GM18517 (cell line): ENCODE data around the gene ZNF688.
"Not testable (repeated sequence)": the region's sequence is repeated elsewhere in the genome, so short reads cannot be mapped to it uniquely, and the experiment has no call there.

Source experiments
- ATAC-seq: cut with Tn5 transposase; IDR thresholded peaks from one replicate; pipeline ENCODE4 v1.9.1; 2021; ENCODE audit warnings: mild to moderate bottlenecking, moderate library complexity; ENCODE audit not compliant: unreplicated experiment

ZNF688 gene

DNA sequence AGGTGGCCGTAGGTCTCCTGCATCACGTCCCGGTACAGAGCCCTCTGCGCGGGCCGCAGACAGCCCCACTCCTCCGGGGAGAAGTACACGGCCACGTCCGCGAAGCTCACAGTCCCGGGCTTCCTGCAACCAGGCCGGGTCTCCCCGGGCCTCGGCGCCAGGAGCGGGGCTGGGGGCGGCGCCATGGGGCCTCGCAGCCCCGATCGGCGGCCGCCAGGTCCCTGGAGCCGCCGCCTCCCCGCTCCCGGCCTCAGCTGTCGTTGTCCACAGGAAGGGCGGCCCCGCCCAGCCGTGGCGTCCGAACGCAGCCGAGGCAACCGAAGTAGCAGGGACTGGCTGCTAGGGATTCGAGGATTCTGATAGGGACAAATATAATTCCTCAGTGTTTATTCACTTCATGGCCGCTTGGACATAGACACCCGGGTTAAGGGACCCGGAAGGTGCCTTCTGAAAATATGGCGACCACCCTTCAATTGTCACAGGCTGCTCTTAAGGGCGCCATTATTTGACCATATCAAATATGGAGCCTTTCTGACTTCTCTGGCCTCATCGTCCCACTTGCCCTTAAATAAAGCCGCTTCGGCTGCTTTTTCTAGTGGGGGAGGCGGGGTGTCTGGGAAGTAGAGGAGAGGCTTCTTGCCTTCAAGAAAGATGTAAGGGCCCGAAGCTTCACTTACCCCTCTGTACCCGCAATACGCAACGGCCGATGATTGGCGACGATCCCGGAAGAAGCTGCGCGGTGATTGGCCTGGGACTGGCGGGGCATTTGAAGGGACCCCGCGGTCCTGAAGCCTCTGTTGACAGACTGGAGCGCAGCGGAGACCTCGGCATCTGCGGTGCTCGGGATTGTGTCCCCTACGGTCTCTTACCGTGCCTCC, at the start of gene ZNF688:
Gene ZNF688, minus strand, starts transcription at position 270 of the 878 bp plus-strand sequence. Its CDS starts 85 bp downstream, at position 185.
- ATAC-seq, result peak; percentile 55

DNA sequence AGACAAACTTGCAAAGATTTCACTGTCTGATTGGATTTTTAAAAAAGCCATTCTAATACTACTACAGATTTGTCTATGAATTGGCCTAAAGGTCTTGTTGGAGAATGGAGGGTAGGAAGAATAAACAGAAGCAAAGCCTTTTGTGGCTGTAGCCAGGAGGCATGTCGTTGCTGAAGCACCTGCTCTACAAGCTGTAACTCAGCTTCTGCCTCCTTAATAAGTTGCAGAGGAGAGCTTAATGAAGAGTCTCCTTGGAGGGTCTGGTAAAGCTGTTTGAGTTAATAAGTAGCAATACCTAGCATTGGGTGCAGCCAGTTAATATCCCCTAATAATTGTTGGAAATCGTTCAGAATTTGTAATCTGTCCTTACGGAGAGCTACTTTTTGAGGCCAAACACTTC, 48.7 kb upstream of the ZNF688 start:
- ATAC-seq, result no peak

DNA sequence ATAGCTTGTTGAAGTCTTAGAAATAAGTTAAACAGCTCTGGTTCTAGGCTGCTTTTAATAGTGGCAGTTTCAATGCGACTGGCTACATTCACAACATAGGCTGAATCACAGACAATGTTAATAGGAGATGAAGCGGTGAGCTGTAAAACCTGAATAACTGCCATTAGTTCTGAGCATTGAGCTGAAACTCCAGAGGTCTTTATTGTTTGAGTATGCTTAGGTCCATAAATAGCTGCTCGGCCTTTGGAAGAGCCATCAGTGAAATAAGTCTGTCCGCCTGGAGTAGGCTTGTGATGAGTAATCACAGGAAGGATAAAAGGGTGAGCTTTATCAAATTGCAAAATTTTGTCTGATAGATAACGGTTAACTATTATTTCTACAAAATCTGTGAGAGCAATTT, 48.1 kb upstream of the ZNF688 start:
- no peak for ATAC-seq

DNA sequence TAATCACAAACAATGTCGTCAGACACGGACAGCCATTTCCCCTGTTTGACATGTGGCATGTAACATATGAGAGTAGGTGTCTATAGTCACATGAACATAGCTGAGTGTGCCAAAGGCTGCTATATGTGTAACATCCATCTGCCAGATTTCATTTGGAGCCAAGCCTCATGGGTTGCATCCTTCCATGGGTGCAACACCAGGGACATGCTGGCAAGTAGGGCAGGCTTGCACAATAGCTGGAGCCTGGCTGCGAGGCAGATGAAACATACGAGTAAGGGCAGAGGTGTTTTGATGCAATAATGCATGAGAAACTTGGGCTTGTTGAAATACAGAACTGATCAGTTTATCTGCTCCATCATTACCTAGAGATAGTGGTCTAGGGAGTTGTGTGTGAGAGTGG, 47.7 kb upstream of the ZNF688 start:
- ATAC-seq, result no peak

DNA sequence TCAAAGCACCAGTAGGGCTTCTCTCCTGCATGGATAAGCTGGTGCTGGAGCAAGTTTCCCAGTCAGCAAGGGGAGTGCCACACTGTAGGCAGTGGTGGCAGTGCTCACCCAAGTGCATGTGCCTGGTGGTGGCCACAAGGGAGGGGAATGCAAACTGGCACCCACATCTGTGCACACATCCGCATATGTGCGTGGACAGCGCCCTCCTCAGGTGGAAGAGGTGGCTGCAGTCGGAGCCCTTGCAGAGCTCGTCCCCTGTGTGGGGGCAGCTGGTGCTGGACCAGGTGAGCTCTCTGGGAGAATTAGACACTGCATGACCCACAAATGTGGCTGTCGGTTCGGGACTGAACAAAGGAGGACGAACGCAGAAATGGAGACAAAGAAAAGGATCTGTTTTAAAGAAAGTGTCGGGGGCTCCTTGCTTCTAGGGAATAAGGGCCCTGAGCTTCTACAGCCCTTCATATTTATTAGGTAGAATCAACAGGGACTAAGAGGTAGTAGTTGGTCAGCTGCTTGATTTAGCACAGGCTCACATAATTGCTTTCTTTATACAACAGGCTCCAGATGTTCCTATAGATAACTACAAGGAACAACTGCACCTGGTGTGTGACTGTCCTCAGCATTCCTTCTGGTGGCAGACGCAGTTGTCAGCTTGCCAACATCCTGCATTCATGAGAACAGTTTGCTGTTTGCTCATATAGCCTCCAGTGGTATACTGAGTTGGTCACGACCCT, 44.0 kb upstream of the ZNF688 start:
- ATAC-seq, result no peak

DNA sequence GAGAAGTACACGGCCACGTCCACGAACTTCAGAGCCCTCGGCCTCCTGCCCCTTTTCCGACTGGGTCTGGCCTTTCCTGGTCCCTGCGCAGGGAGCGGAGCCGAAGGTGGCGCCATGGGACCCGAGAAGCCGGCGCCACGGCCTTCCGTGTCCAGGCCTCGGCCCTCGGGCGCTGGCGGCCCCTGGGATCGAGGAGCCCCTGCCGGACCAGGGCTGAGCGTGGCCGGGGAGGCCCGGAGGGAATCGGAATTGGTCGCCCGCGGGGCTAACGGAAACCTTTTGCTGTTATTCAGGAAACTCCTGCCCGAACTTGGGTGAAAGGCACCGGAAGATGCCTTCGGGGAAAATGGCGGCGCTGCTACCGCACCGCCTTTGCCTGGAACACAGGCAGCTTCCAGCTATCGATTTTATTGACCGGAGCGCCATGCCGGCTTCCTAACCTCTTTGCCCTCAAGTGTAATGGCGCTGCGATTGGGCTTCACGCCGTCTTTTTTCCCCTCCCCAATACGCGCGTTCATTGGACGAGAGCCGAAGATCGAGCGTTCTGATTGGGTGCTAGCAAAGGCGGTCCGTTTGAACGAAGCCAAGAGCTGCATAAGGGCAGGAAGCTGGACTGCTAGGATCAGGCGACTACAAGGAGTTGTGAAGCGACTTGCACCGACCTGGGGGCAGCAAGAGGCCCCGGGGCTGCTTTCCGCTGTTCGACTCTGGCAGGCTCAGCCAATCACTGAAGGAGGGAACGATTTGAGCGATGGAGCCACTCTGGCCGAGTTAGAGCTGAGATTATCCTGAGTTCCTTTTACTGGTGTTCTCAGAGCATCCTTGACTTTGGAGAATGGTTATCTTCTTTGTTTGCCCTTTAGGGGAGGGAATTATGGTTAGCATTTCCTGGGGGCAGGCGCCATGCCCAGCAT, 38.7 kb upstream of the ZNF688 start, which contains the start of gene ZNF689:
Gene ZNF689, minus strand, starts transcription at position 464 of the 914 bp plus-strand sequence. Its CDS starts 348 bp downstream, at position 116.
- ATAC-seq, result peak; percentile 81

DNA sequence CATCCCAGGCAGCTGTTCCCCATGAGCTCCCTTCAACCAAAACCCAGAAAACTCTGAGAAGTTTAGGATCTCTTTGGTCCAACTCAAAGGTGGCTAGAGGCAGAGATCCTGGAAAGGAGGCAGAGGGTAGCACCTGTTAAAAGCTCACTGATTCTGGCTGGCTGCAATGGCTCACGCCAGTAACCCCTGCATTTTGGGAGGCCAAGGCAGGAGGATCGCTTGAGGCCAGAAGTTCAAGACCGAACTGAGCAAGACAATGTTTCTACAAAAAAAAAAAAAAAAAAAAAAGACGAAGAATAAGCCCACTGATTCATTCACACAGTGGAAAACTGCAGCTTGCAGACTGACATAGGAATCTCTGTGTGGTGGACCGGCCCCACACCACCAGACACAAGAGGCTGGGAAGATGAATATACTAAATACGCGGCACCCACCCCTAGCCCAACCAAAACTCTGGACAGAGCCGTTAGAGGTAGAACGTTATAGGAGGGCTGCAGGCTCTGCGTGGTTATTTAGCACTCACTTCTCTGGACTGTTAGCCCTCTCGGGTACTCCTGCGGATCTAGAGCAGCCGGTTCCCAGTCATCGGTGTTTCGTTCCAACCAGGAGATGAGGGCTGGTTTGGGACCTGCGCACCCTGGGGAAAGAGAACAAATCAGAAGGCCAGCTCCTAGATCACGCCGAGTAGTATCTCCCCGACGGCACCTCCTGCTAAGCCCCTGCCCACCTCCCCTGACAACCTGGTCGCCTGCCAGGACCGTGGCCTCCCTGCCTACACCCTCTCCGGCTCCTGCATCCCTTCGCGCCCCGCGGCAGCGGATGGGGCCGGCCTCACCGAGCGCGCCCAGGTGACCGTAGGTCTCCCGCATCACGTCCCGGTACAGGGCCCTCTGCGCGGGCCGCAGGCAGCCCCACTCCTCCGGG, 37.8 kb upstream of the ZNF688 start:
- ATAC-seq, result no peak

DNA sequence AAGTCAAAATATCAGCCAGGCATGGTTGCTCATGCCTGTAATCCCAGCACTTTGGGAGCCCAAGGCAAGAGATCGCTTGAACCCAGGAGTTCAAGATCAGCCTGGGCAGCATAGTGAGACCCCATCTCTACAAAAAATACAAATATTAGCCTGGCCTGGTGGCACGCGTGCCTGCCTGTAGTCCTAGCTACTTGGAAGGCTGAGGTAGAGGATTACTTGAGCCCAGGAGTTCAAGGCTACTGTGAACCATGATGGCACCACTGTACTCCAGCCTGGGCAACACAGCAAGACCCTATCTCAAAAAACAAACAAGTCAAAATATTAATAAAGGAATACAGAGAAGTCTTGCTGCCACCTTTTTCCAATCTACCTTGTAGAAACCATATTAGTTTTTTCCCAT, 34.5 kb upstream of the ZNF688 start:
- ATAC-seq, result no peak

DNA sequence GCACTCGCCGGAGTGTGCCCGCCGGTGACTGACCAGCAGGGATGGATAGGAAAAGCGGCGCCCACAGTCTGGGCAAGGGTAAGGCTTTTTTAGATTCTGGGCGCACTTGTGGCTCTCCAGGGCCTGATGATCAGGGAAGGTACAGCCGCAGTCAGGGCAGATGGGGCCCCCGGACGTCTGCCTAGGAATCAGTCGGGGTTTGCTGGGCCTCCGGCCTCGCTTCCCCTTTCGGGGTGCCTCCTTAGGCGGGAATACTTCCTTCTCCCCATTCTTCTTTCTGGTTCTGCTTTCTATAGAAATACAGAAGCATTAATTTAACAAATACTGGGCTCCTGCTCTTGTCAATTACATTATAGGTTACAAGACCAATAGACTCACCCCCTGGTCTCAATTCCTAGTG, 33.6 kb upstream of the ZNF688 start:
- ATAC-seq, result no peak

DNA sequence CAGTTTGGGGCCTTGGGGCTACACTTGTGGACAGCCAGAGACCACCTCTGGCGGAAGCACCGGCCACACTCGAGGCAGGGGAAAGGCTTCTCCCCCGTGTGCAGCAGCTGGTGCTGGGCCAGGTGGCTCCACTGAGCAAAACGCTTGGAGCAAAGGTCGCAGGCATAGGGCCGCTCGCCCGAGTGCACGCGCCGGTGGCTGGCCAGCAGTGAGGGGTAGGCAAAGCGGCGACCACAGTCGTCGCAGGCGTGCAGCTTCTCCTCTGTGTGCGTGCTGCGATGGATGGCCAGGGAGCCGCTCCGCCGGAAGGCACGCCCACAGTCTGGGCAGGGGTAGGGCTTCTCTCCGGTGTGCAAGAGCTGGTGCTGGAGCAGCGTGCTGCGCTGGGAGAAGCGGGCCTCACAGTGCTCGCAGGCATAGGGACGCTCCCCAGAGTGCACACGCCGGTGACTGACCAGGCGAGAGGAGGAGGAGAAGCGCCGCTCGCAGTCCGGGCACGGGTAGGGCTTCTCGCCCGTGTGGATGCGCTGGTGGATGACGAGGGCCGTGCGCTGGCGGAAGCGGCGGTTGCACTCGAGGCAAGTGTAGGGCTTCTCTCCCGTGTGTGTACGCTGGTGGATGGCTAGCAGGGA, 32.9 kb upstream of the ZNF688 start:
- no peak for ATAC-seq

DNA sequence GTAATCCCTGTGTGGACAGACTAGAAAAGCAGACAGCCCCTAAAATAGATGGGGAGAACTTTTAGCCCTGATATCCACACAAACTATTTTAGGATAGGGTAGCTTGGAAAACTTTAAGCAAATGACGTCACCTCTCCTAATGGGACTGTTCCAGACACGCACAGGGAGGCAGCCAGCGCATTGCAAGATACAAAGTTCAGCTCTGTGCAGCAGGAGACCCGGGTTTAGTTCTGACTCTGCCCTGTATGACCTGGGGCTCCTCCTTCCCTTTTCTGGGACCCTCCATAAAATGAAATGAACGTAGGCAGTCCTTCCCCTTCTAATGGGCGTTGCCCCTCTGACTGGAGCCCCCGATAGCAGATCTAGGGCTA, 32.4 kb upstream of the ZNF688 start:
- no peak for ATAC-seq

DNA sequence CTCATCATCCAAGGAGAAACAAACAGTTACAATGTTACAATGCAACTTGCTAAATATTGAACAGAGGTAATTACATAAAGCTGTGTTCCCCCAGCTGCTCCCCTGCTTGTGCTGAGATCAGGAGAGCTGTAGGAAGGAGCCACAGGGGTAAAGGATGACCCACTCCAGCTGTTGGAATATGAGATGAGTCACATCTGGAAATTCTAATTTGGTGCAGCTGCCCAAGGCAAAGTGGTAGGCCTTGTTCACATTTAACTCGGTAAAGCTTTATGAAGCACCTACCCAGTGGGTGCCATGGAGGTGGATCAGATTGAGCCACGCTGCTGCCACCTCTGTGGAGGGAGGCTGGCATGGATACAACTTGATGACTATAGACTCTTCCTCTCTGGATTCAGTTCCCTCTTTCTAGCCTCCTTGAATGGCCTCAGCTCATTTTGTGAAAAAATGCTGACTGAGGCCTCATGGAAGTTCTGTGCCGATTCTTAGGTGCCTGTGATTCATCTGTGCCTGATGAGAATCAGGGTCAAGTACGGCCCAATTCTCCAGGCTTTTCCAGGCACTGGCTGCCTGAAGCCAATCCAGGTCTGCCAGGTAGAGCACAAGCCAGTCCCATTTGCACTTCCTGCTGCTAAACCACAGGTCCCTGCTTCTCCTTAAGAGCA, 31.2 kb upstream of the ZNF688 start:
- no peak for ATAC-seq

DNA sequence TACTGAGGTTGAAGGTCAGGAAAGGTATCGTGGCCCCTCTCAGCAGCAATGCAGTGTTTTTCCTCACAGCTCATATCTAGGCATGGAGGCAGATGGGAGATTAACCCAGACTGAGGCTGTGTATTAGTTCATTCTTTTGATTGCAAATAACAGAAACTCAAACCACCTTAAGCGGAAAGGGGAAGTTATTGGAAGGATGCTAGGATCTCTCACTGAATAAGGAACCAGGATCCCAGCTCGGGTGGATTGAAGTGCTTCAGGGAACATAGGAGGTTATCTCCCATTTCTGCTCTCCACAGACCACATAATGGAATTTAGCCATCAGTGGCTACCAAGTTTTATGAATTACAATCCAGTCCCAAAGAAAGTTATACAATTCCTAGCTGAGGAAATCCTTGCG, 30.5 kb upstream of the ZNF688 start:
- no peak for ATAC-seq

DNA sequence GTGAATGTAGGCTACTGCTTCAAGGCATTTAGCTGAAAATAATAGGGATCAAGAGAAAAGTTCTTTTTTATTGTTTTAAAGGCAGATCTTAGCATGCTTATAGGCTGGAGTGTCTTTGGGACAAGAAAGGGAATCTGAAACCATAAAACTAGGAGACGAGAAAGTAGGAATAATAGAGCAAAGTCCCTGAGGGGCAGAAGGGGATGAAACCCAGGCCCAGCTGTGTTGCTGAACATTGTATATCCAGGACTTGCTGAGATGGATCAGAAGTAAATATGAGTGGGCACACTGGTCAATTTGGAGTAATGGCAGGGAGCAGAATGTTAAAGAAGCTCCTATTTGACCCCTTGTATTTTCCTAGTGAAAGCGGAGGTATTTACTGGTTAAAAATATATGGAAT, 29.4 kb upstream of the ZNF688 start:
- ATAC-seq, result no peak

DNA sequence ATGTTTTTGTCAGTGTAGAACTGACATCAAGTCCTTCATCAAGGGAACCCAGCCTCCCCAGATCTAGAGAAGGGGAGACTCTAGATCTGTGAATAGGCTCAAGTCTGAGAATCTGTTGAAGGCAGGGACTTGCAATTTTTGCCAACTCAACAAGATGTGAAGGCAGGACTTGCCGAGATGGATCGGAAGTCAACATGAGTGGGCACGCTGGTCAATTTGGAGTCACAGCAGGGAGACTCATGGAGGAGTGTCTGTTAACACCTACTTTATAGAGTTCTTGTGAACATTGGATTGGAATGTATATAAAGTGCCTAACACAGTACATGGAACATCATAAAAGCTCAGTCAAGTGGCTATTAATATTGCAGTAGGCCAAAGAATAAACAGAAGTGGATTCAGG, 28.7 kb upstream of the ZNF688 start:
- ATAC-seq, result no peak

DNA sequence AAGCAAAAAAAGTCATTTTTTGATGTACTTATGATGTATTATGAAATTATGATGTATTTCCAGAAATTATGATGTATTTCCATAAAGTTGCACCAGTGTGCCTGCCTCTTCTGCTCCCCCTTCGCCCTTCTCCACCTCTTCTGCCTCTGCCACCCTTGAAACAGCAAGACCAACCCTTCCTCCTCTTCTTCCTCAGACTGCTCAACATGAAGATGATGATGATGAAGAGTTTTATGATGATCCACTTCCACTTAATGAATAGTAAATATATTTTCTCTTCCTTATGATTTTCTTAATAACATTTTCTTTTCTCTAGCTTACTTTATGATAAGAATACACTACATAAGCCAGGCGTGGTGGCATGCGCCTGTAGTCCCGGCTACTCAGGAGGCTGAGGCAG, 21.4 kb upstream of the ZNF688 start:
- no peak for ATAC-seq

DNA sequence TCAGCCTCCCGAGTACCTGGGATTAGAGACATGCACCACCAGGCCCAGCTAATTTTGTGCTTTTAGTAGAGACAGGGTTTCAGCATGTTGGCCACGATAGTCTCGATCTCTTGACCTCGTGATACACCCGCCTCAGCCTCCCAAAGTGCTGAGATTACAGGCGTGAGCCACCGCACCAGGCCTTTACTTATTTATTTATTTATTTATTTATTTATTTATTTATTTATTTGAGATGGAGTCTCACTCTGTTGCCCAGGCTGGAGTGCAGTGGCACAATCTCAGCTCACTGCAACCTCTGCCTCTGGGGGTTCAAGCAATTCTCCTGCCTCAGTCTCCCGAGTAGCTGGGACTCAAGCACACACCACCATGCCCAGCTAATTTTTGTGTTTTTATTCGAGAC, 19.4 kb upstream of the ZNF688 start:
- ATAC-seq, result not testable (repeated sequence)

DNA sequence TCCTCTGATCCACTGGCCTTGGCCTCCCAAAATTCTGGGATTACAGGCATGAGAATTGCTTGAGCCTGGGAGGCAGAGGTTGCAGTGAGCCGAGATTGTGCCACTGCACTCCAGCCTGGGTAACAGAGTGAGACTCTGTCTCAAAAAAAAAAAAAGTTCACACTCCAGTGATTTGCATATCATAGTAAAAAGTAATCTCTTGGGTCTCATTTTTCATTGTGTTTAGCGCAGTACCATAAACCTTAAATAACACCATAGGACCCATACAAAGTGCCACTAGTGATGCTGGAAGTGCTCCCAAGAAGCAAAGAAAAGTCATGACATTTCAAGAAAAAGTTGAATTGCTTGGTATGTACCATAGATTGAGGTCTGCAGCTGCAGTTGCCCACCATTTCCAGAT, 18.1 kb upstream of the ZNF688 start:
- not testable (repeated sequence) for ATAC-seq

DNA sequence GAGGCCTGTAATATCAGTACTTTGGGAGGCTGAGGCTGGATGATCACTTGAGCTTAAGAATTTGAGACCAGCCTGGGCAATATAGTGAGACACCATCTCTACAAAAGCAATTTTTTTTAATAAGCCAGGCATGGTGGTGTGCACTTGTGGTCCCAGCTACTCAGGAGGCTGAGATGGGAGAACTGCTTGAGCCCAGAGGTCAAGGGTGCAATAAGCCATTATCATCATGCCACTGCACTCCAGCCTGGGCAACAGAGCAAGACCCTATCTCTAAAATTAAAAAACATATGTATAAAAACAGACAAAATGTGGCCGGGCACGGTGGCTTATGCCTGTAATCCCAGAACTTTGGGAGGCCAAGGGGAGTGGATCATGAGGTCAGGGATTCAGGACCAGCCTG, 17.1 kb upstream of the ZNF688 start:
- no peak for ATAC-seq
